ENCODE results near the gene NLRP5. TPM values are rescaled to one million over a fixed set of nuclear protein-coding genes. Genes with fewer than 3 reads are reported as not detected.
"Not testable (repeated sequence)": the region's sequence is repeated elsewhere in the genome, so short reads cannot be mapped to it uniquely, and the experiment has no call there.

The NLRP5 gene
- total RNA-seq, 1 experiment from 2014 or later, result not detected

- no peak for DNase-seq
- no peak overlapping the region for H3K27ac ChIP-seq
- H3K4me1 ChIP-seq, result no peaks in the 10 kb centered on the region
- no peaks in the 10 kb centered on the region for H3K9me3 ChIP-seq (replicated peaks)
- H3K36me3 ChIP-seq, result peaks cover 49% of the 10 kb centered on the region
- H3K27me3 ChIP-seq, result no peaks in the 10 kb centered on the region
- no peak overlapping the region for H3K4me3 ChIP-seq
Measured at GRCh38 chr19:56099638-56100539, 113.3 kb downstream of the NLRP5 start.

GRCh38 chr19:56101095-56101494 lies 114.5 kb downstream of the NLRP5 start:
- H3K9me3 ChIP-seq (replicated peaks), result no peaks in the 10 kb centered on the region
- no peaks in the 10 kb centered on the region for H3K27me3 ChIP-seq
- no peak overlapping the region for H3K27ac ChIP-seq
- no peak overlapping the region for H3K4me3 ChIP-seq
- peaks cover 41% of the 10 kb centered on the region for H3K36me3 ChIP-seq
- DNase-seq, result no peak
- no peaks in the 10 kb centered on the region for H3K4me1 ChIP-seq

GRCh38 chr19:56101746-56102535 lies 115.4 kb downstream of the NLRP5 start:
- H3K4me3 ChIP-seq, result no peak overlapping the region
- H3K27me3 ChIP-seq, result no peaks in the 10 kb centered on the region
- H3K27ac ChIP-seq, result no peak overlapping the region
- H3K36me3 ChIP-seq, result peaks cover 43% of the 10 kb centered on the region
- DNase-seq, result no peak
- no peaks in the 10 kb centered on the region for H3K4me1 ChIP-seq
- H3K9me3 ChIP-seq (replicated peaks), result no peaks in the 10 kb centered on the region

DNA sequence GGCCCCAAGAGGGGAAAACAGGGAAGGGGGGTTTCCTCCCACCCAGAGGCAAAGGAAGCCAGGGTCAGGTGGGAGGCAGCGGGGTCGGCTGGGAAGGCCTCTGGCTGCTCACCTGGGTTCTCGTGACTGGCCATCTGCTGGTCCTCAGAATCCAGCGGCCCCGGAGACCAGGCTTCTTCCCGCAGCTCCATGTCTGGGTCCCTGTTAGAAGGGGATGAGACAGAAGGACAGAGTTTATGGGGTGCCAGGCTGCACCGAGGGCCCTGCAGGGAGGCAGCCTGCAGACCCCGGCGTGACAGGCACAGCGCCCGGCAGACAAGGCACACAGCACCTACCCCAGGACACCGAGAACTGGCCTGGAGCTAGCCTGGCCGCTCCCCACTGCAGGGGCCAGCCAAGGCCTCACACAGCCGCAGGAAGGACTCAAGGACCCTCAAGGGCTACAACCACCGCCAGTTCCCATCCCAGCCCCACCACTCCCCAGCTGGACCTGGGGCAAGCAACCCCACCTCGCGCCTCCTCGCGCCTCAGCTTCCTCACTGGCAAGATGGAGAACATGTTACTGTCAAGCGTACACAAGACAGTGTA lies 116.5 kb downstream of the NLRP5 start:
- Histone ChIP-seq H3K4me3 (no peak overlapping the region), H3K27me3 (no peaks in the 10 kb centered on the region), H3K36me3 (peaks cover 48% of the 10 kb centered on the region), H3K9me3 (replicated peaks) (no peaks in the 10 kb centered on the region), H3K27ac (no peak overlapping the region), H3K4me1 (no peaks in the 10 kb centered on the region)
- no peak for DNase-seq

- H3K36me3 ChIP-seq, result peaks cover 41% of the 10 kb centered on the region
- DNase-seq, result no peak
Measured at GRCh38 chr19:56104423-56104822, 117.8 kb downstream of the NLRP5 start.

DNA sequence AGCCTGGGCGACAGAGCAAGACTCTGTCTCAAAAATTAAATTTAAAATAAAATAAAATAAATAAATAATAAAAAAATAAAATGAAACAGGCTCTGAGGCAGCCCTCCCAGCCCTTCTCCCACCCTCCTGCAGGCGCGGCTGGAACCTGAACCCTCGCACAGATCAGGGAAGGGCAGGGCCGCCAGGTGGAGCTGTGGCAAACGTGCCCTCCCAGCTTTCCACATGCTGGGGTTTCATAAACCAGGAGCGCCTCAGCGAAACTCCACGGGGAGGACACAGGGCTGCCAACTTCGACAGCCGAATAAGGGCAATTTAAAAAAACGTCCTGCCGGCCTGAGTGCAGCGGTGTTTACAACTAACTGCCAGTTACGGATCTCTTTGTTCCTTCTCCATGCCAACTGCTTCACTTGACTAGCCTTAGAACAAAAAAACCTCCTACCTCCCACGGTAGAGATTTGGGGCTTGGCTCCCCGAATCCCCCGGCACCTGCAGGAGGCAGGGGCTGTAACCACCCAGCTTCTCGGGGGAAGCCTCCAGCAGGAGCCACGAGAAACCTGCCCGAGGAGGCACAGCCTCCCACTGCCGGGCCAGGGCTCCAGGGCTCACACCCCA lies 118.6 kb downstream of the NLRP5 start:
- H3K9me3 ChIP-seq (replicated peaks), result no peaks in the 10 kb centered on the region
- no peak for DNase-seq
- H3K36me3 ChIP-seq, result peaks cover 37% of the 10 kb centered on the region
- H3K4me3 ChIP-seq, result no peak overlapping the region
- no peaks in the 10 kb centered on the region for H3K27me3 ChIP-seq
- peaks cover 13% of the 10 kb centered on the region for H3K4me1 ChIP-seq
- H3K27ac ChIP-seq, result no peak overlapping the region

More at GRCh38 chr19:56104423-56104822, 117.8 kb downstream of the NLRP5 start:
- no peak overlapping the region for H3K27ac ChIP-seq
- H3K4me3 ChIP-seq, result no peak overlapping the region
- H3K9me3 ChIP-seq (replicated peaks), result no peaks in the 10 kb centered on the region
- peaks cover 6% of the 10 kb centered on the region for H3K4me1 ChIP-seq
- no peaks in the 10 kb centered on the region for H3K27me3 ChIP-seq

- H3K9me3 ChIP-seq (replicated peaks); H3K27me3 ChIP-seq; H3K27ac ChIP-seq; H3K4me3 ChIP-seq; DNase-seq: not testable (repeated sequence)
- Histone ChIP-seq H3K36me3 (peaks cover 35% of the 10 kb centered on the region), H3K4me1 (peaks cover 18% of the 10 kb centered on the region)
Measured at GRCh38 chr19:56105831-56106396, 119.3 kb downstream of the NLRP5 start.

DNA sequence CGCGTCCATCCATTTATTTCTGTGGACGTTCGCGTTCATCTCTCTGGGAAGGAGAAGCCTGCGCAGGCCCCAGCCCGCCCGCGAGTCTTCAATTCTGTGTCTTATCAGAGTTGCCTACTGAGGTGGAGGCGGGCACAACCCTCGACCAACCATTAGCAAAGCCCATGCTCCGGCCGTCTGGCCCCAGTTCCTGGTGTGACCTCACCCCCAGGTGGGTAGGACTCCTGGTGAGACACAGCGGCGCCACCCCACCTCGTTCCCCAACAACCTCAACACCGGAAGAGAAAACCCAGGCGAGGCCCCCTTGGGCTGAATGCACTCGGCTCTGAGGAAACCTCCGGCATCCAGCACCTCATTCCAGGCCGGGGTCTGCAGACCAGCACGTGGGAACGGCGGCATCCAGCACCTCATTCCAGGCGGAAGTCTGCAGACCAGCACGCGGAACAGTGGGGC lies 119.8 kb downstream of the NLRP5 start:
- peaks cover 23% of the 10 kb centered on the region for H3K4me1 ChIP-seq

DNA sequence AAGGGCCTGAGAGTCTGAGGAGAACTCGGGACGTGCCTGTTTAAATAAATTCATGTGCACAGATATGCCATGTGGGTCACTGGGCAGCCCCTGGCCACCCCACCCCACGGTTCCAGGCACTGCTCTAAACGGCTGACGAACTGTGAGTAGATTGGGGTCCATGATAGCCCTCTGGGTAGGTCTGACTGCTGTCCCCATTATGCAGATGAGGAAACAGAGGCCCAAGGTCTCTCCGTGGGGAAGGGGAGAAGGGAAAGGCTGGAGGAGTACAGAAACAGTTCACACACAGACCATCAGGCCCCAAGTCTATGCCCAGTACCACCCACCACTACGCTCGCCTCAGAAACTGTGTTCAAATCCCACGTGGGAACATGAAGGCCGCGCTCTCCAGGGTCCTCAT lies 120.4 kb downstream of the NLRP5 start:
- Histone ChIP-seq H3K9me3 (replicated peaks) (no peaks in the 10 kb centered on the region), H3K27ac (no peak overlapping the region), H3K27me3 (no peaks in the 10 kb centered on the region), H3K36me3 (peaks cover 25% of the 10 kb centered on the region), H3K4me1 (peaks cover 28% of the 10 kb centered on the region), H3K4me3 (no peak overlapping the region)
- DNase-seq, result no peak

More for the DNA sequence above, 119.8 kb downstream of the NLRP5 start:
- Histone ChIP-seq H3K27me3 (no peaks in the 10 kb centered on the region), H3K36me3 (peaks cover 31% of the 10 kb centered on the region), H3K9me3 (replicated peaks) (no peaks in the 10 kb centered on the region), H3K27ac (no peak overlapping the region), H3K4me3 (no peak overlapping the region)
- no peak for DNase-seq

GRCh38 chr19:56107626-56108351 lies 121.2 kb downstream of the NLRP5 start:
- peaks cover 30% of the 10 kb centered on the region for H3K4me1 ChIP-seq

GRCh38 chr19:56108447-56109195 lies 122.0 kb downstream of the NLRP5 start:
- H3K4me3 ChIP-seq, result no peak overlapping the region
- DNase-seq, result no peak

More at GRCh38 chr19:56107626-56108351, 121.2 kb downstream of the NLRP5 start:
- Histone ChIP-seq H3K27ac (no peak overlapping the region), H3K4me3 (no peak overlapping the region), H3K36me3 (peaks cover 18% of the 10 kb centered on the region), H3K9me3 (replicated peaks) (no peaks in the 10 kb centered on the region), H3K27me3 (no peaks in the 10 kb centered on the region)
- no peak for DNase-seq

DNA sequence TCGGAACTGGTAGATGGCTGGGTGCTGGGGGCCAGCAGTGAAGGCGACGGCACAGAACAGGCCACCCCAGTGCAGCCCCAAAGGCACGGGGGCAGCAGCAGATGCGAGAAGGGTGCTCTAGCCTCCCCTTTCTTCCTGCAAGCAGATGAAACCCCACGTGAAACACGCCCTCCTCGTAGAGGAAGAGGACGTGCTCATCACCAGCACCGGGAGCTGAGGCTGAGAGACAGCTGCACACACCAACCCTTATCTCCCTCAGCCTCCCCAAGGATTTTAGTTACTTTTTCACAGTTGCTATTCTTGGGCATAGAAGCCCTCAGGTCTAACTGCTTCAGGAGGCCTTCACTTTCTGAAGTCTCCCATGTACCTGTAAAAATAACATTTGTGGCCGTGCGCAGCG lies 122.7 kb downstream of the NLRP5 start:
- Histone ChIP-seq H3K27ac (no peak overlapping the region), H3K4me3 (no peak overlapping the region), H3K9me3 (replicated peaks) (no peaks in the 10 kb centered on the region), H3K4me1 (peaks cover 30% of the 10 kb centered on the region), H3K27me3 (no peaks in the 10 kb centered on the region), H3K36me3 (peaks cover 15% of the 10 kb centered on the region)
- peak; percentile 37 to 40 for DNase-seq

More at GRCh38 chr19:56108447-56109195, 122.0 kb downstream of the NLRP5 start:
- no peak overlapping the region for H3K27ac ChIP-seq
- H3K4me1 ChIP-seq, result peaks cover 30% of the 10 kb centered on the region
- H3K27me3 ChIP-seq, result no peaks in the 10 kb centered on the region
- peaks cover 15% of the 10 kb centered on the region for H3K36me3 ChIP-seq
- H3K9me3 ChIP-seq (replicated peaks), result no peaks in the 10 kb centered on the region

All from SJCRH30 (cell line).